Measurements from ENCODE around the gene GOSR1.
"Not testable (repeated sequence)": the region's sequence is repeated elsewhere in the genome, so short reads cannot be mapped to it uniquely, and the experiment has no call there.

The GOSR1 gene

GRCh38 chr17:30505868-30506417, 28.7 kb downstream of the GOSR1 start:
- DNase-seq (ENCODE audit: low spot score): no peak

- DNase-seq (ENCODE audit: low spot score): no peak
Observed at GRCh38 chr17:30506481-30506880, 29.3 kb downstream of the GOSR1 start.

GRCh38 chr17:30513346-30513745, 36.1 kb downstream of the GOSR1 start:
- no peak for DNase-seq (ENCODE audit: low spot score)

GRCh38 chr17:30514895-30515596, 37.8 kb downstream of the GOSR1 start:
- DNase-seq (ENCODE audit: low spot score): no peak

- no peak for DNase-seq (ENCODE audit: low spot score)
Observed at GRCh38 chr17:30517786-30518185, 40.6 kb downstream of the GOSR1 start.

- DNase-seq (ENCODE audit: low spot score): no peak
Observed at GRCh38 chr17:30519166-30519565, 42.0 kb downstream of the GOSR1 start.

- DNase-seq (ENCODE audit: low spot score): peak; percentile 78
Observed at GRCh38 chr17:30519707-30520106, 42.5 kb downstream of the GOSR1 start.

GRCh38 chr17:30520436-30520835, 43.2 kb downstream of the GOSR1 start:
- DNase-seq (ENCODE audit: low spot score): peak; percentile 68

GRCh38 chr17:30520882-30521281, 43.7 kb downstream of the GOSR1 start:
- DNase-seq (ENCODE audit: low spot score): no peak

- no peak for DNase-seq (ENCODE audit: low spot score)
Observed at GRCh38 chr17:30521766-30522165, 44.6 kb downstream of the GOSR1 start.

GRCh38 chr17:30523236-30523635, 46.0 kb downstream of the GOSR1 start:
- DNase-seq (ENCODE audit: low spot score): not testable (repeated sequence)

GRCh38 chr17:30524847-30525246, 47.6 kb downstream of the GOSR1 start:
- DNase-seq (ENCODE audit: low spot score): peak; percentile 55

GRCh38 chr17:30526401-30526800, 49.2 kb downstream of the GOSR1 start:
- DNase-seq (ENCODE audit: low spot score): no peak

- not testable (repeated sequence) for DNase-seq (ENCODE audit: low spot score)
Observed at GRCh38 chr17:30528701-30529100, 51.5 kb downstream of the GOSR1 start.

GRCh38 chr17:30530346-30531025, 53.3 kb downstream of the GOSR1 start:
- DNase-seq (ENCODE audit: low spot score): peak; percentile 80

GRCh38 chr17:30532871-30533270, 55.7 kb downstream of the GOSR1 start:
- DNase-seq (ENCODE audit: low spot score): no peak

- no peak for DNase-seq (ENCODE audit: low spot score)
Observed at GRCh38 chr17:30534298-30534697, 57.1 kb downstream of the GOSR1 start.

- DNase-seq (ENCODE audit: low spot score): no peak
Observed at GRCh38 chr17:30534938-30535921, 58.0 kb downstream of the GOSR1 start.

- not testable (repeated sequence) for DNase-seq (ENCODE audit: low spot score)
Observed at GRCh38 chr17:30536846-30537245, 59.6 kb downstream of the GOSR1 start.

GRCh38 chr17:30537667-30538066, 60.5 kb downstream of the GOSR1 start:
- DNase-seq (ENCODE audit: low spot score): not testable (repeated sequence)

- DNase-seq (ENCODE audit: low spot score): no peak
Observed at GRCh38 chr17:30541802-30542201, 64.6 kb downstream of the GOSR1 start.

- DNase-seq (ENCODE audit: low spot score): no peak
Observed at GRCh38 chr17:30543456-30543855, 66.2 kb downstream of the GOSR1 start.
